ENCODE measurements around the gene TACC3.

The TACC3 gene

DNA sequence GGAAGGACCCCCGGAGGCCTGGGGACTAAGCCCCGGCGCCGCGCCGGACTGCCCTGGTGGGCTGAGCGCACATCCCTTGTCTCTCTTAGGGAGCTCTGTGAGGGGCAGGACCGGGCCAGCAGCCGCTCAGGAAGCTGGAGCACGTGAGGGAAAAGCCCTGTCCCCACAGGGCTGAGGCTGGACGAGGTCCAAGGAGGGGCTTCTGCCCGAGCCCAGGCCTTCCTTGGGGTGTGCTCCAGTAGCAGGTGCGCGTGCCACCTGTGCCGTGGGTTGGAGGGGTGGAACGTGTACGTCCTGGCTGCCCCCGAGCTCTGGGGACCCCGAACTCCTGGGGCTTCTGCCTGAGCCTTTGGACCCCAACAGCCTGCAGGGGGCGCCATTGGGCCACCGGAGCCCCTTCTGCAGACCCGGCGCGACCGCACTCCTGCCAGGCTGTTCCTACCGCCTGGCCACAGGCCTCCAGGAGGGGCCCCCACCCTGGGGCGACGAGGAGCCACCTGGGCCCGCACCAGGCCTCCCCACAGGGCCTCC, 27.2 kb downstream of the TACC3 start:
- FAIRE-seq, result no peak

DNA sequence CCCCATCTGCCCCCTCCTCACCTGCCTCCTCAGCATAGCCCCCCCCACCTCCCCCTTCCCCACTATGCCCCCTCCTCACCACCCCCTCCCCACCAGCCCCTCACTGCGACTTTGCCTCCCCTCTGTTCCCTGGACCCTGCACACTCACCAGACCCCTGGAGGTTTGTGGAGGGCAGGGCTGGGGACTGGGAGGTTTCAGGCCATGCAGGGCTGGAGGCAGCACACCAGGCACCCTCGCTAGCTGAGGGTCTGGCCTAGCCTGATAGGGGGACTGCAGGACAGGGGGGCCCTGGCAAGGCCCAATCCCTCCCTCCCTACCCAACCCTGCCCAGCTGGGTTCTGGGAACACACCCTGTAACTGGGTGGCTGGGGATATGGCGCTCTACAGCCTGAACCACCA, 28.0 kb downstream of the TACC3 start:
- FAIRE-seq, result no peak

DNA sequence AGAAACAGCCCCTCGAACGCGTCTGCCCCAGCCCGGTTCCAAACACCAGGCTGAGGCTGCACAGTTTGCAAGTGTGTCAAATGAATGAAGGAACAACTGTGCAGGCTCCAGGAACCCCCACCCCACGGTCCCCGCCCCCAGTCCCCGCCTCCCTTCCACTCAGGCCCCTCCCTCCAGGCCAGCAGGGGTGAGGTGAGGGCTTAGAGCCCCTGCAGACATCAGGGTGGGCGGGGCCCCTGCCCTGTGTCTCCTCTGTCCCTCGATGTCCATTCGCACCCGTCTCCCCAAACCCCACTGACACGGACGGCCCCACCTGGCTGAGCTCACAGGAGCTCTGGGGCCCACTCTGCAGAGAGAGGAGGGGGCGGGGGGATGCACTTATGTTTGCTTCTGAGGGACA, 28.5 kb downstream of the TACC3 start:
- FAIRE-seq, result no peak

DNA sequence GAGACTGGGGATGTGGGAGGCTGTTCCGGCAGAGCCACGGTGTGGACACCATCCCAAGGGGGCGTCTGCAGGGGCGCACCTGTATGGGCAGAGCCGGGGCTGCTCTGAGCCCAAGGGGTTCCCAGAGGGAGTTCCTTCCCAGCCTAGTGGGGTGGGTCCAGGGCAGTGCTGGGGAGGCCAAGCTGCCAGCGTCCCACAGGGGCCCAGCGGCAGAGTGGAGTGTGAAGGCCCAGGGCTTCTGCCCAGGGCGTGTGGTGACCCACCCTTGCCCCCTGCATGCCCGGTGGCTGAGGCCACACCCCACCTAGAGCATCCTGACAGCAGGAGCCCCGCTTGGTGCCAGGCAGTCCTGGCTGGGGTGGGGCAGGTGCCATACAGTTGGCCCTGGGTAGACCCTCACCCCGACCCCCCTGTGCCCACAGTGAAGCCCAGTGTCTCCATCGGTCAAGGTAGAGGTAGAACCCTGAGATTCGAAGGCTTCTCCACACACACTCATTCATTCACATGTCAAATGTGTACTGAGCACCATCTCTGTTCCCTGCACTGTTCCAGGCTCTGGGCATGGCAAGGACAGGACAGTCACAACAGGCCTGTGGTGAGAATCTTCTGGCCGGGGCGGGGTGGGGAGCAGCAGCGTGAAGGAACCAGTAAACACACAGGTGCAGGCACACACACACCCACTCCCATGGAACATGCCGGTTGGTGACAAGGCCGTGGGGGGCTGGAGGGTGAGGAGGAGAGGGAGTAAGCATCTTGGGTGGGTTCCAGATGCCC, 29.2 kb downstream of the TACC3 start:
- no peak for FAIRE-seq

DNA sequence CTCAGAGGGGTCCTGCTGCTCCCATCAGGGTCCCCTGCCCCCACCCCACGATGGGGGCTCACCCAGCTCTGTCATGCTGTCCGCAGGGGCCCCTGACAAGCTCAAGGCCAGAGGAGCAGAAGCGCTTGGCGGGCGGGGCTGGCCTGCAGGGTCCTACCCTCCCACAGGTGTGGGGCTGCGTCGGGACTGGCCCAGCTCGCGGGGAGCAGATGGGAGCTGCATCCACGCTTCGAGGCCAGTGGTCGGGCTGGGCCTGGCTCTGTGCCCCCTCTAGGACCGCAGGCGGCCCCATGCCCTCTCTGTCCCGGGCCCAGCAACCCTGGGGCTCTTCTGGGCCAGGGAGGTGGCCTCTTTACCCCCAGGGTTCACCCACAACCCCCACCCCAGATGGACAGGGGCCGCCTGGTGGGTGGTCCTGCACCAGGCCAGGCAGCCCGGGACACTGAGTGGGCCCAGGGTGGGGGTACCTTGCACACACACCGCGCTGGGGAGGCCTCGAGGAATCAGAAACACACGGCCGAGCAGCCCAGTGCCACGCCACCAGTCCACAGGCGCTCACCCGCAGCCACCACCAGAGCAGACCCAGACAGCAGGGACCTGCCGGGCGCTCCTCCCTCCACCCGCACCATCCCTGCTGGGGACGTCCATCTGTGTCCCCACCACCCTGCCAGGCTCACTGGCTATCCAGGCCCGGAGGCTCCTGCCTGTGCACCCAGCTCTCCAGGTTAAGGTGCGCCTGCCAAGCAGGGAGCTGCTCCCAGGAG, 30.0 kb downstream of the TACC3 start:
- FAIRE-seq, result no peak

DNA sequence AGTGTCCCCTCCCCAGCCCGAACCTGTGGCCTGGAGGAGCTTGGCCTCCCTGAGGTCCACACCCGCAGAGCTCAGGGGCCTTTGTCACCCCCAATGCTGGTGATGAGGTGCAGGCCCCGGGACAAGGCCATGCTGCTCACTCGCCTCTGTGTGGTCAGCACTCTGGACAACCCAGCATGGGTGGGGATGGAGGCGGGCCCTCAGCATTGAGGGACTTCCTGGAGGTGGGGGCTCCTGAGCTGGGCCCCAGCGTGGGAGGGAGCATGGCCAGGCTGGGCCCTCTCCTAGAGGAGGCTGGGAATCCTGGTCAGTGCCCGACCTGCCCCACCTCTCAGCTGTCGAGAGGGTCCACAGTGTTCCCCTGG, 30.6 kb downstream of the TACC3 start:
- no peak for FAIRE-seq

DNA sequence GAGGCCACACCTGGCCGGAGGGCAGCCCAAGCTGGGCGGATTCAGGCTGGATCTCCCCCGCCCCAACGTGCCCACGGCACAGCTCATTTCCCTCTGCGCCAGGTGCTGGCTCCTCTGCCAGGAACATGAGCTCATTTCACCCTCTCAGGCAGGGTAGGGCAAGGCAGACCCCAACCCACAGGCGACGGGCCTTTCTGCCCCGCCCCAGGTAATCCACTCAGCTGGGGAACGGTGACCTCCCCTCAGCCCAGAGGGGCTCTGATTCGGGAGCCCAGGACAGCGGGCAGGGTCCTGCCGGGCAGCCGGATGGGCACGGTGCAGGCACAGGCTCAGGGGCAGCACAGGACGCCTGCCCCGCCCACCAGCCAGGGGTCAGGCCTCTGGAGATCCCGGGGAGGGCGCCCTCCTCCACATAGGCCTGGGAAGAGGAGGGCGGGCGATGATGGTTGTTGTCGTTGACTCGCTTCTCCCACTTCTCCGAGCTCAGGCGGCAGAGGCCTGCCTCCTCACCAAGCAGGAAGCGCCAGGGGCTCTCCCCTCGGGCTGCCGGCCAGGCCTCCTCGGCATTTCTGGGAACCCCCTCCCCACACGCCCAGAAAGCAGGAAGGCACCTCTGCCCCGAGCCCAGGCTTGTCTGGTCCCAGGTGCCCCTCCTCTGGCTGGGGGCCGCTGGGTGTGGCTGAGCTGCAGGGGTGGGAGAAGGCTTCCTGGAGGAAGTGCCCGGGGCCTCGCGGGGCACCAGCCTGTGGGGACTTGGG, 31.1 kb downstream of the TACC3 start:
- no peak for FAIRE-seq

DNA sequence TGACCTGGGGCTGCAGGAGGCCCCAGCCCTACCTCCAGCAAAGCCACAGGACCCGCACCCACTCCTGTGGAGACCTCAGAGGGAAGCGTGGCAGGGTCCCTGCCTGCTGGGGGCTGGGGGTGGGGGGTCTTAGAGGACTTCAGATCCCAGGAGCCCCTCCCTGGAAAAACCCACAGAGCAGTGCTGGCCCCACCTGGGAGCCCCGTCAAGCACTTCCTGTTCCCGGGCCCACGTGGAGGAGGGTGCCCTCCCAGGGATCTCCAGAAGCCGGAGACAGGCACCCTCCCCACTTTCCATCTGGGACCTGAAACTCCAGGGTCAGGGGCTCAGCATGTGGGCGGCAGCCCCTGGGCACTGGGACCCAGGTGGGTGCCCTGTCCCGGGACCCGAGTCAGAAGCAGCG, 32.0 kb downstream of the TACC3 start:
- FAIRE-seq, result no peak

DNA sequence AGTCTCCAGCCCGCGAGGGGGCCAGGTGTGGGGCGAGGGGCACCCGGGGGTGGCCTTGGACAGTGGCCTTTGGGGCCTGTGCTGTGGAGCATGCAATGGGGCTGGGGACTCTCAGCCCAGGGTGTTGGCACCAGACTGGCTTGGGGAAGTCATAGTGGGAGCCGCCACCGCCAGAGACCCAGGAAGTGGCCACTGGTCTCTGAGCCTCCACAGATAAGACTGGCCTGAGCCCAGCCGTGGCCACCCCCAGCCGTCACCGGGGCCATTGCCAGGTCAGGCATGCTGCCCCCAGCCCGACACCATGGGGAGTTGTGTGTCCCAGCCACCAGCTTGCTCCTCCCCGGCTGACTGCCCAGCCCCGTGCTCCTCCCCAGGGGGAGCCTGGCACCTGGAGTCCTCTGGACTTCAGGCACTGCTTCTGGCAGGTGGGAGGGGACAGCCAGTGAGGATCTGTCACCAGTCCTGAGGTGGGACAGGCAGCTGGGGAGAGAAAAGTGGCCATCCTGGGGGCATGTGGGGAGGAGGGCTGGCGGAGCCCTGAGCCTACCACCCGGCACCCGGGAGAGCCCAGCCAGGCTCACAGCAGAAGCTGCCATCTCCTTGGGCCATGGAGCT, 32.5 kb downstream of the TACC3 start:
- FAIRE-seq, result no peak

DNA sequence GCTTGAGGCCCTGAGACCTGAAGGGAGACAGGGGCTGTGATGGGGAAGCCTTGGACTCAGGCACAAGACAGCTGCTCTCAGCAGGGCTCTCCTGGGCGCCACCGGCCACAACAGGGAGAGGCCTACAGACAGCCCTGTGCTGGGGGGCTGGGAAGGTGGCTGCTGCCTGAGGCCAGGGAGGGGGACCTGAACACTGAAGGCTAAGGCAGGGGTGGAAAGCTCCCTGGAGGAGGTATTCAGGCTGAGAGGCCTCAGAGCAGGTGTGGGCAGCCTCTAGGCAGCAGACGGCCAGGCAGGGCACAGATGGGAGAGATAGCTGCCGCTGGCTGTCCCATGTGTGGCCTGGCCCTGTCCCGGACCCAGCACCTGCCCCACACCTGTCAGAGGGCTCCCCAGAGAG, 33.0 kb downstream of the TACC3 start:
- FAIRE-seq, result no peak

DNA sequence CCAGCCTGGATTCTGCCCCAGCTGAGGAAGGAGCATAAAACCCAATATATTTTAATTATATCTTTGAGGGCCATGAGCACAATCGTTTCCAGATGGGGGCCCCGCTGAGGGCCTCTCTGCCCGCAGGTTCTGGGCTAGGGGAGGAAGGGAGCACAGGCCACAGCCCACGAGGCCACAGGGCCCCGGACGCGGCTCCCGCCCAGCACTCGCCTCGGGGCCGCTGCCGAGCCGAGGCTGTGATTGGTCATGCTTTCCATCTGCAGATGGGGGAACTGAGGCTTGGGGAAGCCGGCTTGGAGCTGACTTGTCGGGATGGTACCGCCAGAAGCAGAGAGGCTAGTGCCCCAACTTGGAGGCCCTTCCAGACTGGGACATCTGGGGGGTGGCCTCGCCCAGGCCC, 34.0 kb downstream of the TACC3 start:
- no peak for FAIRE-seq

DNA sequence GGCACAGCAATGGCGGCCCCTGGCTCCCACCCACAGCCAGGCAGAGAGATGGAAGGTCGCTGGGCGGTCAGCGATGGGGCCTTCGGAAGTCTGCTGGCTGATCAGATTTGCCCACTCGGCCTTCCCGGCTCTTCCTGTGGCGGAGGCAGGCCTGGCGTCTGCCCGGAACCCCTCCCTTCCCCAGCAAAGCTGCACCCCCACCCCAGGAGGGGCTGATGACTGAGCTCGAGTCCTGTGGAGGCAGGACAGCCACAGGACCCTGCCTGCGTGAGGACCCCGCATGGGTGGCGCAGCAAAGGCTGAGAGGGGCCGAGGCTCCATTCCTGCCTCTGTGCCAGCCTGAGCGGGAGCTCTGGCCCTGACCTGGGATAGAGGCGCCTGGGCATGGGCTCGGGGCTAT, 34.8 kb downstream of the TACC3 start:
- no peak for FAIRE-seq

DNA sequence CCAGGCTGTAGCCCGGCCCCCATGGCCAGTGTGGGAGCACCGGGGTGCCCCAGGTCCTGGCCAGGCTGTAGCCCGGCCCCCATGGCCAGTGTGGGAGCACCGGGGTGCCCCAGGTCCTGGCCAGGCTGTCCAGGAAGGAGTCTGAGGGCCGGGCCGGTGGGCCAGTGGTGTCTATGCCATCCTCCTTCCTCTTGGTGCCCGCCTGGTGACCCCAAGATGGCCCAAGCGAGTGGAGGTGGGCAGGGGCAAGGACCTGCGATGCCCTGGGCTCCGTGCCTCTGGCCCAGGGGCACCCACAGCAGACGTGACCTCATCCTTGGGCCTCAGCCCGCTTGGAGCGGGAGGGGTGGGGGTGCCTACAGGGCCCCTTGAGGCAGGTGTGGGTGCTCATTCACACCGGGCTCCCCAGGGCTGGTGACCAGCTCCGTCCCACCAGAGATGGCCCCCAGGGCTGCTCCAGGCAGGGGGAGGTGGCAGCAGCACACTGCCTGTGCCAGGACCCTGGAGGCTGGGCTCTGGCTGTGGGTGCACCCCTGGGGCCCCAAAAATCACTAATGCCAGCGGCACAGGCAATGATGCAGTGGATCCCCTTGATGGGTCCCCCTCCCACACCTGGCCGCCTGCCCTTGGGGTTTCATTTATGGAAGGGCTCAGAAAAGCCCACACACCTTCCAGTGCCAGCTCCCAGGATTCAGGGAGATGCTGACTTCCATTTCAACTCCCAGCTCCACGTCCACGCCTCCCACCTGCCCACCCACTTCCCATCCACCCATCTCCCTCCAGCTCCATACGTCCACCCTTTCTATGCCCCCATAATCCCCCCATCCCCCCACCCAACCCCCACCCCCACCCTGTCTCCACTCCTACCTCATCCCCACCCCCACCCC, 35.8 kb downstream of the TACC3 start:
- no peak for FAIRE-seq

DNA sequence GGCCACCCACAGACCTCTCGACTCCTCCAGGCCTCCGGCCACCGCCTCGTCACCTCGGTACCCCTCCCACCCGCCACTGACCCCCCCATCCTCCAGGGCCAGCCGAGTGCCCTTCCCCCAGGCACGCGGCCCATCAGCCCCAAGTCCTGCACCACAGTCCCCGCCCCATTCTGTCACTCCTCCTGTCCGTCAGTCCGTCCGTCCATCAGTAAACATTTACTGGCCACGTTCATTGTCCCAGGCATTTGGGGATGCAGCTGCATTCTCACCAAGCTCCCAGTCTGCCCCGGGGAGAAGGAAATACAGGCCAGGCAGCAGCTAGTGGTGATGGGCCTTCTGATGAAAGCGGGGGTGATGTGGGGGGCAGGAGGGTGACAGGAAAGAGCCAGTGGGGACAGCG, 36.5 kb downstream of the TACC3 start:
- no peak for FAIRE-seq

DNA sequence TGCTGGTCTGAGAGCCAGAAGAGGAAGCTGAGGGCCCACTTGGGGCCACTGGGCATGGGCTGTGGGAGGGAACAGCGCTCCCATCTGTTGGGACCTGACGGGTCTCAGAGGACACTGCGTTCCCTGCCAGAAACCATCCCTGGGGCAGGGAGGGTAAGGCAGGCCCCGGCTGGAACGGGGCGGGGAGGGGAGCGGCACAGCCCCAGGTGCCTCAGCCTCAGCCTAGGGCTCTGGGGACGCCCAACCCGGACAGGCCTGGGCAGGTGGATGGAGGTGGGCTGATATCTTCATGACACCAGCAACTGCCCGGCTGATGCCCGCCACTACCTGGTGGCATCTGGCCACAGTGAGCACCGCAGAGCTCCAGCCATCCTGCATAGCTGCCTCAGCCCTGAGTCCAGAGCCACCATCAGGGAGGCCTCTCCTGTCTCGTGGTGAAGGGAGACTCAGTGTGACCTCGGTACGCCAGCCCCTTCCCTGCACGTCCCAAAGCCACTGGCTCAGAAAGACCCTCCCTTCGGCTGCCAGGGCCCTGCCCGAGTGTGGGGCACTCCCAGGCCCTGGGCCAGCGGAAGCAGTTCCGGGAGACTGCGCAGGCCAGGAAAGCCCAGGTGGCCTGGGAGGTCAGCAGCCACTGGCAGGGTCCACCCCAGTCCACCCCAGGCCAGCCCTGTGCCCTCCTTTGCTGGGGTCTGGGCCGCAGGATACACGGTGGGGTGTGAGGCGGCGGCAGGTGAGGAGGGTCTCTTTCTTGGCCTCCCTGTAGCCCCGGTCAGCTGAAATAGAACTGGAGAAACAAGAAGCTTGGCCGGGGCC, 37.2 kb downstream of the TACC3 start:
- no peak for FAIRE-seq

DNA sequence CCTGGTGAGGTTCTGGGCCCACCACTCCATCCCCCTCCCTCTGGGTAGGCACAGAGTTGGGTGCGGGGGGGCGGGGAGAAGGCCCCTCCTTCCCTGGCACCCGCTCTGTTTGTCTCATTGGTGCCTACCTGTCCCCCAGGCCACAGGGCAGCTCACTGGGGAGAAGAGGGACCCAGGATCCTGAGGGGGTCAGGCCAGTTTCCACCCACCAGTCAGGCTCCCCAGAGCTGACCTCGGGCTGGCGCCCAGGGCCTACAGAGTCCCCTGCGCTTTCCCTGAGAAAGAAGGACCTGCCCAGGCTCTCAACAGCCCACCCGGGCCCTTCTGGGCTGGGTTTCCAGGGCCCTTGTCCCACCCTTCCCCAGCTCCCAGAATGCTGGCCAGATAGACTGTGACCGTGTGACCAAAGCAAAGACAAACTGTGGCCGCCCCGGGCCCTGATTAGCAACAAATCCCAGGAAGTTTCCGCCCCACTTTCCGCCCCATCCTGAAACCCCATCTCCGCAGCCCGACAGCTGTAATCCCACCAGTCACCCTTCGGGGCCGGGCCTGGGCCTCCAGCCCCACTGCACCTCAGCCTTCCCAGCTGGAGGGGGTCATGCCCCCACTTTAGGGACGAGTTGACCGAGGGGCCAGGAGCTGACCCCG, 38.0 kb downstream of the TACC3 start:
- FAIRE-seq, result no peak

DNA sequence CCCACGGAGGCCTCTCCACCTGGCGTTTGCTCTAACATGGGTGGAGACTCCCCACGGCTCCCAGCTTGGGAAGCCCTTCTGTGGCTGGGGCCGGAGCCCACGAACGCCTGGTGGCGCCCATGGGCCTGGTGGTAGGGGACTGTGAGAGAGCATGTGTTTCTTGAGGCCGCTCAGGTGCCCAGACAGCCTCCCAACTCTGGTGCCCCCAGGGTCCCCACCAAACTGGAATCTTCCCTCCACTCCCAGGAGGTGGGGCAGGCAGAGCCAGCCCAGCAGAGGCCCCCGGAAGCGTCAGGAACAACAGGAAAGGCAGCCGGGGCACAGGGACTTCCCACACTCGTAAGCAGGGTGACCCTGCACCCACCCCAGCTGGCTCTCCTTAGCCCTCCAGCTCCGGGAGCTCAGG, 38.5 kb downstream of the TACC3 start:
- FAIRE-seq, result no peak

DNA sequence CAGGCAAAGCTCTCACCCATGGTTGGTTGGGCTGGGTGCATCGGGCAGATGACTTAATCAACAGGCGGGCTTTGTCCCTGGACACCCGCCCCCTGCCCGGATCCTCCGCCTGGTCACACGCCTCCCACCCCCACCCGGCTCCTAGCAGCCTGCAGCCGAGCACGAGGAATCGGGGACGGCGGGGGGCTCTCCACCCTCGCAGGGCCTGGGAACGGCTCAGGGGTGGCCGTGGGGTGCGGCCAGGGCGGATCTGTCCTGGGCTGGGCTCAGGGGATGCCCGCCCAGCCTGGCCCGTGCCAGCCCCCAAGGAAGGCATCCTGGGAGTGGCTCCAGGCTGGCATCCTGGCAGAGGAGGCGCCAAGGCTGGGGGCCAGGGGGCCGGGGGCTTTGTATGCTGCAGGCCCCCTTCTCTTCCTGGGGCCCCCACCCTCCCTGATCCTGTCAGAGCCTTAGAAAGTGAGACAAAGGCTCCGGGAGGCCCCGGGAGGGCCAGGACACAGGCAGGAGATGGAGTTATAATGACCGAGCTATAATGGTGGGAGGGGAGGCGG, 39.3 kb downstream of the TACC3 start:
- no peak for FAIRE-seq

DNA sequence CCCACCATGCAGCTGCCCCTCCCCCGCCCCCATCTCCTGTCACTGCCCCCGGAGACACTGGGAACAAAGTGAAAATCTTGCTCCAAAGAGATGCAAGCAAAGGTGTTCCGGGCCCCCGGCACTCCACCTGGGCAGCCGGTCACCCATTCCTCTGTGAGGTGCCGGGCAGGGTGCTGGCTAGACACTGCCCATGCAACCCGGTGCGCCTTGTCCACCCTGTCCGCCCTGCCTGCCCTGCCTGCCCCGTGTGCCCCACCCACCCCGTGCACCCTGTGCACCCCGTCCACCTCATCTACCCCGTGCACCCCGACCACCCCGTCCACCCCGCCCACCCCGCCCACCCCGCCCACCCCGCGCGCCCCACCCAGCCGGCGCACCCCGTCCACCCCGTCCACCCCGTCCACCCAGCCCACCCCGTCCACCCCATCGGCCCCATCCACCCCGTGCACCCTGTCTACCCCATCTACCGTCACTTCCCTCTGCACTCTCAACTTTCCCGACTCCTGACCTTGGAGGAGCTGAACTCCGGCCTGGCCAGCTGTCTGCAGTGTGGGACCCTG, 39.9 kb downstream of the TACC3 start:
- no peak for FAIRE-seq

Measured in colon (tissue), 2 donors.